H1 (cell line): ENCODE measurements around the gene TNIK. TPM values are rescaled to one million over a fixed set of nuclear protein-coding genes. Genes with fewer than 3 reads are reported as not detected.
A peak's percentile ranks its signal among the peaks of the same experiment; 100 is the strongest.

Experiments used
- CTCF ChIA-PET: fragments of 300-600 bp; sonication (Branson Sonifier 250); formaldehyde crosslinking; loops from one replicate; lab custom pipeline; 2021; ENCODE audit not compliant: partially characterized antibody; lab: Charles Lee
- POLR2A ChIA-PET: fragments of 300-600 bp; sonication (Branson Sonifier 250); formaldehyde crosslinking; loops from one replicate; lab custom pipeline; 2021; ENCODE audit warnings: inconsistent platforms; ENCODE audit not compliant: partially characterized antibody; lab: Charles Lee
- DNase-seq, 2 experiments: peaks; one replicate each; pipeline versions ENCODE4 v3.0.0 to v3.0.0-alpha.2; 2010 to 2022; ENCODE audit warnings: low spot score in 2 of 2, low read depth in 1 of 2, mixed read lengths in 1 of 2
- FAIRE-seq: peaks from 2 replicates; lab custom pipeline; 2011; peaks lifted over from hg19 to GRCh38; lab: Jason Lieb, UNC
- H2AFZ ChIP-seq: 2 replicates; pipeline ENCODE4 v1.8.1; 2012; ENCODE audit warnings: low read length, inconsistent platforms
- H2AK5ac ChIP-seq: 2 replicates; pipeline ENCODE4 v1.6.1; 2013; ENCODE audit warnings: low read depth, low read length
- H2BK120ac ChIP-seq: replicated peaks from 2 replicates; pipeline ENCODE3; 2013; ENCODE audit warnings: low read depth, low read length, inconsistent platforms
- H2BK12ac ChIP-seq: 2 replicates; pipeline ENCODE4 v1.6.1; 2013; ENCODE audit warnings: low read depth, low read length
- H2BK15ac ChIP-seq: 2 replicates; pipeline ENCODE4 v1.6.1; 2013; ENCODE audit warnings: low read length
- H2BK20ac ChIP-seq: 2 replicates; pipeline ENCODE4 v1.6.1; 2013; ENCODE audit warnings: low read length
- H2BK5ac ChIP-seq: 2 replicates; pipeline ENCODE4 v1.6.1; 2013; ENCODE audit warnings: low read depth, low read length
- H3K14ac ChIP-seq: 2 replicates; pipeline ENCODE4 v1.6.1; 2013; ENCODE audit warnings: inconsistent platforms; ENCODE audit not compliant: insufficient read length
- H3K18ac ChIP-seq: 2 replicates; pipeline ENCODE4 v1.6.1; 2013; ENCODE audit warnings: low read length; ENCODE audit errors: extremely low read depth
- H3K23ac ChIP-seq: 2 replicates; pipeline ENCODE4 v1.6.1; 2013; ENCODE audit warnings: inconsistent platforms; ENCODE audit not compliant: insufficient read length
- H3K23me2 ChIP-seq: 2 replicates; pipeline ENCODE4 v1.6.1; 2013; ENCODE audit warnings: low read depth, low read length
- H3K27ac ChIP-seq: 2 replicates; pipeline ENCODE4 v1.6.1; 2011; ENCODE audit warnings: low read depth, low read length, inconsistent platforms
- H3K27me3 ChIP-seq, 4 experiments: replicated peaks in 1 of 4; 1 replicate in 1 of 4; 2 replicates in 3 of 4; pipeline versions ENCODE4 v1.6.1 to v1.8.1; 2011 to 2013; ENCODE audit warnings: low read length in 3 of 4, mild to moderate bottlenecking in 3 of 4, inconsistent platforms in 2 of 4, mixed read lengths in 2 of 4, moderate library complexity in 1 of 4; ENCODE audit not compliant: control insufficient read depth in 3 of 4, insufficient read depth in 3 of 4; ENCODE audit errors: extremely low read depth in 1 of 4
- H3K36me3 ChIP-seq, 4 experiments: 2 replicates each; pipeline versions ENCODE4 v1.6.1 to v1.8.1; 2011 to 2013; ENCODE audit warnings: mild to moderate bottlenecking in 4 of 4, low read length in 3 of 4, moderate library complexity in 2 of 4, control low read depth in 1 of 4, inconsistent platforms in 1 of 4; ENCODE audit not compliant: insufficient read depth in 4 of 4, control insufficient read depth in 2 of 4
- H3K4ac ChIP-seq: replicated peaks from 2 replicates; pipeline ENCODE3; 2013; ENCODE audit warnings: low read length, low read depth, mixed read lengths, inconsistent platforms; ENCODE audit not compliant: insufficient read length
- H3K4me1 ChIP-seq, 4 experiments: replicated peaks in 1 of 4; 1 replicate in 1 of 4; 2 replicates in 3 of 4; pipeline versions ENCODE4 v1.6.1 to v1.8.1; 2011 to 2013; ENCODE audit warnings: low read length in 3 of 4, inconsistent platforms in 2 of 4, mixed read lengths in 1 of 4; ENCODE audit not compliant: insufficient read depth in 4 of 4, control insufficient read depth in 3 of 4
- H3K4me2 ChIP-seq, 2 experiments: 2 replicates each; pipeline versions ENCODE4 v1.6.1 to v1.8.1; 2011 to 2013; ENCODE audit warnings: low read depth in 2 of 2, low read length in 2 of 2, control low read depth in 1 of 2, inconsistent platforms in 1 of 2, mild to moderate bottlenecking in 1 of 2; ENCODE audit not compliant: insufficient read depth in 1 of 2
- H3K4me3 ChIP-seq, 4 experiments: fragments of 200-600, 300-600 bp in 1 of 4; sonication (generic), shearing (Covaris generic), sonication (Bioruptor Twin) in 1 of 4; 2 replicates each; pipeline versions ENCODE4 v1.5.1 to v1.8.1; 2011 to 2016; ENCODE audit warnings: low read length in 4 of 4, low read depth in 3 of 4, control low read depth in 2 of 4, inconsistent platforms in 2 of 4, mild to moderate bottlenecking in 2 of 4, mixed read lengths in 1 of 4, moderate library complexity in 1 of 4; ENCODE audit not compliant: insufficient read depth in 2 of 4; ENCODE audit errors: extremely low read depth in 1 of 4
- H3K56ac ChIP-seq: replicated peaks from 2 replicates; pipeline ENCODE3; 2013; ENCODE audit warnings: low read depth, mild to moderate bottlenecking, mixed read lengths, low read length, inconsistent platforms; ENCODE audit not compliant: insufficient read length
- H3K79me1 ChIP-seq: 2 replicates; pipeline ENCODE4 v1.6.1; 2013; ENCODE audit warnings: low read depth, low read length, control low read depth
- H3K79me2 ChIP-seq, 2 experiments: 2 replicates each; pipeline versions ENCODE4 v1.6.1 to v1.8.1; 2012 to 2013; ENCODE audit warnings: low read length in 2 of 2, mild to moderate bottlenecking in 2 of 2, inconsistent platforms in 1 of 2; ENCODE audit not compliant: insufficient read depth in 2 of 2, control insufficient read depth in 1 of 2
- H3K9ac ChIP-seq, 4 experiments: replicated peaks in 1 of 4; 1 replicate in 1 of 4; 2 replicates in 3 of 4; pipeline versions ENCODE4 v1.6.1 to v1.8.1; 2011 to 2013; ENCODE audit warnings: low read depth in 3 of 4, low read length in 3 of 4, control low read depth in 2 of 4, mild to moderate bottlenecking in 2 of 4, moderate library complexity in 2 of 4, inconsistent platforms in 1 of 4; ENCODE audit errors: extremely low read depth in 1 of 4
- H3K9me3 ChIP-seq, 2 experiments: 2 replicates each; pipeline versions ENCODE4 v1.6.1 to v1.8.1; 2012 to 2013; ENCODE audit warnings: mild to moderate bottlenecking in 2 of 2, moderate library complexity in 2 of 2, control low read depth in 1 of 2, inconsistent platforms in 1 of 2, low read depth in 1 of 2, low read length in 1 of 2, mixed read lengths in 1 of 2; ENCODE audit not compliant: insufficient read depth in 2 of 2
- H4K20me1 ChIP-seq, 2 experiments: replicated peaks in 1 of 2; 2 replicates each; pipeline versions ENCODE3 to v1.8.1; 2011 to 2013; ENCODE audit warnings: inconsistent platforms in 2 of 2, low read length in 2 of 2, mild to moderate bottlenecking in 1 of 2; ENCODE audit not compliant: insufficient read depth in 2 of 2, control insufficient read depth in 1 of 2
- H4K5ac ChIP-seq: 2 replicates; pipeline ENCODE4 v1.6.1; 2013; ENCODE audit warnings: low read length, low read depth, mixed read lengths, inconsistent platforms; ENCODE audit not compliant: insufficient read length
- H4K8ac ChIP-seq: 2 replicates; pipeline ENCODE4 v1.8.0; 2013; ENCODE audit warnings: mild to moderate bottlenecking, moderate library complexity, low read length, inconsistent platforms; ENCODE audit not compliant: insufficient read depth; ENCODE audit errors: extremely low read depth
- H4K91ac ChIP-seq: replicated peaks from 2 replicates; pipeline ENCODE3; 2013; ENCODE audit warnings: low read length, mixed read lengths, inconsistent platforms; ENCODE audit not compliant: insufficient read length
- NANOG ChIP-seq: IDR thresholded peaks from 2 replicates; pipeline ENCODE4 v1.6.1; 2011; ENCODE audit warnings: low read length, low read depth, mild to moderate bottlenecking, inconsistent platforms; ENCODE audit not compliant: insufficient read depth, poor library complexity, severe bottlenecking
- SP1 ChIP-seq: IDR thresholded peaks from 2 replicates; pipeline ENCODE4 v1.6.1; 2011; ENCODE audit warnings: low read depth, low read length
- WGBS, 2 experiments: shearing (Covaris generic) in 1 of 2; methylation state at CpG; one replicate each; pipeline versions ENCODE4 v1.1.6 to v1.1.7; 2013 to 2015; ENCODE audit warnings: low lambda C conversion rate in 2 of 2, mixed read lengths in 2 of 2, inconsistent platforms in 1 of 2, low coverage in 1 of 2, missing lambda C conversion rate in 1 of 2; ENCODE audit not compliant: insufficient replicate concordance in 2 of 2, insufficient coverage in 1 of 2, insufficient read length in 1 of 2; ENCODE audit errors: extremely low coverage in 1 of 2, missing lambda C conversion rate in 1 of 2; 5-methylcytosine and 5-hydroxymethylcytosine counted together
- polyA plus RNA-seq, 7 experiments: library from polyadenylated mRNA; depleted of rRNA in 3 of 7; stranded (reverse) in 5 of 7; unstranded in 2 of 7; fragments of >200 nt in 5 of 7; fragments of 200-250 nt in 2 of 7; gene quantifications; 1 replicate in 5 of 7; 2 replicates in 1 of 7; 4 replicates in 1 of 7; pipeline versions ENCODE4 v1.2.1 to v1.2.3, GENCODE V29; 2011 to 2013; ENCODE audit warnings: missing spikeins in 2 of 7, mixed read lengths in 2 of 7
- total RNA-seq: library from RNA; stranded (reverse); fragmentation: NEBNext Ultra II Directional; extraction: Animal tissue kit (Norgen Biotek cat#: 25700); gene quantifications from 2 replicates; pipeline ENCODE4 v1.2.1, GENCODE V29; 2021

Gene TNIK
- total and polyA plus RNA-seq, 2 of the 8 experiments (the other 6 are each of a cell fraction or from before 2014, with no cell fraction given): 7.4 to 42.0 TPM

DNA sequence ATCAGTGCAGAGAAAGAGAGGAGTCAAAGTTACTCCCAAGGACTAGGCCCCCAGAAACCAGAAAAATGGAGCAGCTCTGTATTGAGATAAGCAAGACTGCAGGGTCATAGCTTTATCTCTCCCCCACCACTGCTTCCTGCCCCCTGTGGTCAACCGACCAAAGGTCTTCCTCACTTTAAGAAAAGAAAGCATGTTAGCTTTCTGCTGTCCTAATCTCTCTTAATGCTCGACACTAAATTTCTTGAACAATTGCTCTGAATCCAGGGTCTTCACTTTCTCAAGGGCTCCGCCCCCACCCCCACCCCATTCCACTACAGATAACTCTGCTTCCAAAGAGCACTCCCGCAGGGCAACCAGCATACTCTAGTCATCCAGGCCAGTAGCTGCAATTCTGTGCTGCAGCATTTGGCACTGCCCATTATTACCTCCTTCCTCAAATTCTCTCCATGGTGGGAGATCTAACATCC is 31.9 kb downstream of the TNIK start:
- Histone ChIP-seq H2BK120ac (peak overlapping the region; percentile 35), H2BK12ac (0 out of 2 replicates have a peak overlapping the region, but pooled peaks have one; percentile 75), H3K14ac (no peak overlapping the region), H4K8ac (no peak overlapping the region), H3K23me2 (0 out of 2 replicates have a peak, but pooled peaks cover 5% of the 10 kb centered on the region), H3K4me3 (peak overlapping the region in 2 of 4 experiments; percentile 3 to 7; a peak in 2 of 8 replicates), H2BK20ac (0 out of 2 replicates have a peak overlapping the region, but pooled peaks have one; percentile 100), H3K18ac (no peak overlapping the region), H3K56ac (no peak overlapping the region), H3K79me1 (no peaks in the 10 kb centered on the region; the same call in 1 of the 2 replicates), H3K36me3 (no peaks in the 10 kb centered on the region), H2AK5ac (peak overlapping the region; percentile 96; the same call in 1 of the 2 replicates), H4K91ac (peak overlapping the region; percentile 96), H3K27ac (peak overlapping the region; percentile 0; the same call in 1 of the 2 replicates), H4K5ac (peak overlapping the region; percentile 4), H3K4me2 (peak overlapping the region; percentile 47 to 65), H3K9ac (no peak overlapping the region), H3K9me3 (no peaks in the 10 kb centered on the region), H3K4ac (no peak overlapping the region), H2BK5ac (peak overlapping the region; percentile 88; the same call in 1 of the 2 replicates), H3K4me1 (peaks cover 14 to 30% (median 21%) of the 10 kb centered on the region in 4 experiments), H2AFZ (no peak overlapping the region), H2BK15ac (no peak overlapping the region), H3K79me2 (peaks cover 0 to 45% of the 10 kb centered on the region in 2 experiments; a peak in 3 of 4 replicates), H4K20me1 (no peaks in the 10 kb centered on the region), H3K23ac (no peak overlapping the region), H3K27me3 (no peaks in the 10 kb centered on the region)
- FAIRE-seq (no peak), DNase-seq (no peak)
- TF ChIP-seq SP1: 0 out of 2 replicates have a peak, but pooled peaks have one; percentile 18
- TF ChIP-seq NANOG: no peak
- WGBS, 2 experiments: 14% methylated on average over 4 of the region's 4 CpGs; no CpG with 5 or more reads in 1 of the 2 experiments
- POLR2A ChIA-PET: interaction anchor here (1.1 to 3.3 kb wide), 5 partner anchors 10 to 32 kb away, joined by 3 to 19 read pairs (median 5); partner anchors contain the start of gene TNIK
- CTCF ChIA-PET: interaction anchor here (0.6 to 2.7 kb wide), 11 partner anchors 12 to 1015 kb away, joined by 3 to 9 read pairs (median 4); partner anchors contain the start of gene TNIK
